ENCODE data around the gene CMSS1.
A peak's percentile ranks its signal among the peaks of the same experiment; 100 is the strongest.

CMSS1 gene

DNA sequence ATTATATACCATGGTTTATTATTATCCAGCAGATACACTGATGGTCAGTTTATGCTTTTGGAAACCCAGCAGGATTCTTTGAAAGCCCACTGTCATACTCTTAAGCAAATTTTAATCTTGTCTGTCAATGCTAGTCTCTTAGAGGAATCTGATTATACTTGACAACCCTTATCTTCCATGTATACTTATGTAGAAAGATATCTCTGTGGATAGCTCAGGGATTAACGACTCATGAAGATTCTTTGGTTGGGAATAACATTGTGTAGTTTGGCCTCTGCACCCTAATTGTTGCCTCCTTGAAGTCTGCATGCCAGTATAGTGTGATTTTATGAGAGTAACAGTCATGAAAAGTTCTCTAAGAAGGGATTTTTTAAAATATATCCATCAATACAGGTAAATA, 263.6 kb downstream of the CMSS1 start:
- no peak overlapping the region for H3K27ac ChIP-seq (ENCODE audit: low read length)
- no peaks in the 10 kb centered on the region for H3K9me3 ChIP-seq (ENCODE audit: insufficient read depth, low read depth, low read length)
- no peaks in the 10 kb centered on the region for H3K4me1 ChIP-seq (ENCODE audit: insufficient read depth, low read length)
- no peaks in the 10 kb centered on the region for H3K27me3 ChIP-seq (ENCODE audit: insufficient read depth, low read length)
- H3K36me3 ChIP-seq (ENCODE audit: insufficient read depth, low read depth, low read length): no peaks in the 10 kb centered on the region
- no peak overlapping the region for H3K4me3 ChIP-seq (ENCODE audit: low read length)
- no peak overlapping the region for H3K9ac ChIP-seq (ENCODE audit: low read depth, low read length)

DNA sequence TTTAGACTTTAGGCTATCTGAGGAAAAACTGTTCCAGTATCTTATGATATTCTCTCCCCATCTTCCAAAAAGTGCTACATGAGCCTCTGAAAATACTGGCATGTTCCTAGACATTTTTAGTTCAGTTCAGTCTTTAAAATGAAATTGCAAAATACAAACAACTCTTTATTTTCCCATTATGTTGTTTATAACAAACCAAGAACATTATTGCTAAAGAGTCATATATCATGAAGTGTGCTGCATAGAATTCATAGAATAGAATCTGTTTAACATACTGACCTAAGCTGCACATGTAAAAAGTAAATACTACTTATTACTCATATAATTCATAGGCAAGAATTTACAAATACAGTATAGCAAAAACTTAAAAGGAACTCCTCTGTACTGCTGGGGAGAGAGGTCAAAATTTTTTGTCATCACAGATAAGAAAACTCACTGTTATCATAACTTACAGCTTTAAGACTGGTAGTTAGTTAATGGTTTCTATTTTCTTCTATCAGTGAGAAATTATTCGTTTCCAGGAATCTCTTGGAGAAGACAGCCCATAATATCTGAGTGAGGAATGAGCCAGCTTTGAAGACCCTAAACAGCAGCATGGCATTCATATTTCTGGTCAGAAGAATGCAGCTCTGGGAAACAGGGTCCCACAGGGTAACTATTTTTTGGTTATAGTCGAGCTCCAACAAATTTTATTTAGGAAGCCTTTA, 264.5 kb downstream of the CMSS1 start:
- H3K9me3 ChIP-seq (ENCODE audit: insufficient read depth, low read depth, low read length): no peaks in the 10 kb centered on the region
- H3K4me1 ChIP-seq (ENCODE audit: insufficient read depth, low read length): peaks cover 6% of the 10 kb centered on the region; the same call in 1 of the 2 replicates
- H3K9ac ChIP-seq (ENCODE audit: low read depth, low read length): no peak overlapping the region
- no peaks in the 10 kb centered on the region for H3K27me3 ChIP-seq (ENCODE audit: insufficient read depth, low read length)
- no peak overlapping the region for H3K27ac ChIP-seq (ENCODE audit: low read length)
- H3K4me3 ChIP-seq (ENCODE audit: low read length): no peak overlapping the region
- no peaks in the 10 kb centered on the region for H3K36me3 ChIP-seq (ENCODE audit: insufficient read depth, low read depth, low read length)

DNA sequence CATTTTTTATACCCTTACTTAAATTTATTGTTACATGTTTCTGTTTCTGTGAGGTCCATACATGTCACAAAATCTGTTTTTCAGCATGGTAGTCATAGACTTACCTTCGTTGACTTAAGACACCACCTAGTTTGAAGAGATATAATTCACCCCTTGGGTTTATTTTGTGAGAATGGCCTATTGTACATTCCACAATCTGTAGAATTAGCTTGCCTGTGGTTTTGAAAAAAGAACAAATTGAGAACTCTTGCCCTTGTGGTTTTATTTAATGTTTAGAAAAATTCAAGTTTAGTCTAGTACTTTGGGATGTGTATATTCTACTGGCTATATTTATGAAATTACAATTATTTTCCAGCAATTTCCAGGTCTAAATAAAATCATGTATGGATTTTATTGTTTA, 265.1 kb downstream of the CMSS1 start:
- no peaks in the 10 kb centered on the region for H3K36me3 ChIP-seq (ENCODE audit: insufficient read depth, low read depth, low read length)
- H3K27me3 ChIP-seq (ENCODE audit: insufficient read depth, low read length): no peaks in the 10 kb centered on the region
- H3K27ac ChIP-seq (ENCODE audit: low read length): no peak overlapping the region
- H3K4me1 ChIP-seq (ENCODE audit: insufficient read depth, low read length): peaks cover 6% of the 10 kb centered on the region; the same call in 1 of the 2 replicates
- no peak overlapping the region for H3K4me3 ChIP-seq (ENCODE audit: low read length)
- no peak overlapping the region for H3K9ac ChIP-seq (ENCODE audit: low read depth, low read length)
- H3K9me3 ChIP-seq (ENCODE audit: insufficient read depth, low read depth, low read length): no peaks in the 10 kb centered on the region

DNA sequence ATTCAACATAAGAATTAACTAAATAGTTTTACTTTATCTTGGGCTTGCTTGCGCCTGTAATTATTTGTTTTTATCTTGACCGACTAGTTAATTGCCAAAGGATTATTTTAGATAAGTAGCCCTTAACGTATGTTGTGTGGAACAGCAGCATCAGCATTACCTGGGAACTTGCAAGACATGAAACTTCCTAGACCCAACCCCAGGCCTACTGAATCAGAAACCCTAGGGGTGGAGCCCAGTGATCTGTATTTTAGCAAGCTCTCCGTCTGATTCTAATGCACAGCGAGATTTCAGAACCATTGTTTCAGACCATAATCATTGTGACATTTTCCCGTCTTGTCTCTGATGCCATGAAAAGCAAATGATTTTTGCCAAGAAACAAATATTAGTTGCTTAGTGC, 265.5 kb downstream of the CMSS1 start:
- Histone ChIP-seq H3K27me3 (ENCODE audit: insufficient read depth, low read length) (no peaks in the 10 kb centered on the region), H3K36me3 (ENCODE audit: insufficient read depth, low read depth, low read length) (no peaks in the 10 kb centered on the region), H3K4me1 (ENCODE audit: insufficient read depth, low read length) (peaks cover 6% of the 10 kb centered on the region; the same call in 1 of the 2 replicates), H3K27ac (ENCODE audit: low read length) (no peak overlapping the region), H3K4me3 (ENCODE audit: low read length) (no peak overlapping the region), H3K9me3 (ENCODE audit: insufficient read depth, low read depth, low read length) (no peaks in the 10 kb centered on the region), H3K9ac (ENCODE audit: low read depth, low read length) (no peak overlapping the region)

DNA sequence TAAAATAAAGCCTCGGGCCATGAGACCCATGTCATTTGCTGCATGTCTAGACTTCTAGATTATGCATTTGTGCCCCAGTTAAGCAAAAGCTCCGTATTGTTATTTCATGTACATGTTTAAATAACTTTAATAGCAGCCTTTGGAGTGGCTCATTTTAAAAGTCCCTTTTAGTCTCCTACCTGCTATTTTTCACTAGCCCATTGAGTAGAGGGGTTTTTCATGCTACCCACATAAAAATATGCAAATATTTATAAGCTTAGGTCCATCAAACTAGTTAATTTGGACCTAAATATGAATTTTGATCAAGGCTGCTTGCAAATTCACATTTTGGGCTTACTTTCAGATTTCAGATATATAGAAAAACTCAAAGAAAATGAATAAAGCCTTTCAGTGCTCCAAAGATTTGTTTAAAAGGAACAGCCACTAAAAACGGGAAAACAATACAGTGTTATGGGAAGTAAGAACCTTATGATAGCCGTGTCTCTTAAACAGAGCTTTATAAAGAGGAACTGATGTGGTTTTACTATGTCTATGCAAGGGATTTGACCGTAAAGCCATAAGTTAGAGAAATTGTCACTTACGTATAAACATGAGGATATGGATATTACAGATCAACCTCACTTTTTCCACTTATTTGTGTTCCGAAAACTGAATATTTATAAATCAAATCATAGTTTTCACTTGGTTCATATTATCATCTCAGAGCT, 266.6 kb downstream of the CMSS1 start:
- no peaks in the 10 kb centered on the region for H3K9me3 ChIP-seq (ENCODE audit: insufficient read depth, low read depth, low read length)
- H3K27ac ChIP-seq (ENCODE audit: low read length): no peak overlapping the region
- H3K9ac ChIP-seq (ENCODE audit: low read depth, low read length): no peak overlapping the region
- no peaks in the 10 kb centered on the region for H3K36me3 ChIP-seq (ENCODE audit: insufficient read depth, low read depth, low read length)
- H3K4me3 ChIP-seq (ENCODE audit: low read length): no peak overlapping the region
- H3K27me3 ChIP-seq (ENCODE audit: insufficient read depth, low read length): no peaks in the 10 kb centered on the region
- H3K4me1 ChIP-seq (ENCODE audit: insufficient read depth, low read length): peaks cover 15% of the 10 kb centered on the region; the same call in 1 of the 2 replicates

DNA sequence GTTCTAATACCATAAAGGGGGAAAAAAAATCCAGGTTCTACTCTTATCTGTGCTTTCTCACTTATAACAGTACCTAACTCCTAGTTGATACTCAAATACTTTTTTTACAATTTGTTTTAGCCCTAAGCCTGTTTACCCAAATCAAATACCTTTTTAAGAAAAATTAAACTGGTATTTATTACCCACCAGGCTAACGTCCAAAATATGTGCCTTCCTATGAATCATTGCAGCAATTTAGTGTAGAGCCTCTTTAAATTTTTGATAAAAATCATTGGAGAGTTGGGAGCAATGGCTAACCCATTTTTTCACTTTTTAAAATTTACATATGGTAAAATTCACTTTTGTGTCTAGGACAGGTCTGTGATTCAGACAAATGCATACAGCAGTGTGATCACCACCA, 268.7 kb downstream of the CMSS1 start:
- Histone ChIP-seq H3K9me3 (ENCODE audit: insufficient read depth, low read depth, low read length) (no peaks in the 10 kb centered on the region), H3K27ac (ENCODE audit: low read length) (no peak overlapping the region), H3K4me1 (ENCODE audit: insufficient read depth, low read length) (peaks cover 23% of the 10 kb centered on the region), H3K9ac (ENCODE audit: low read depth, low read length) (no peak overlapping the region; the same call in 1 of the 2 replicates), H3K36me3 (ENCODE audit: insufficient read depth, low read depth, low read length) (no peaks in the 10 kb centered on the region), H3K27me3 (ENCODE audit: insufficient read depth, low read length) (no peaks in the 10 kb centered on the region), H3K4me3 (ENCODE audit: low read length) (no peak overlapping the region)

DNA sequence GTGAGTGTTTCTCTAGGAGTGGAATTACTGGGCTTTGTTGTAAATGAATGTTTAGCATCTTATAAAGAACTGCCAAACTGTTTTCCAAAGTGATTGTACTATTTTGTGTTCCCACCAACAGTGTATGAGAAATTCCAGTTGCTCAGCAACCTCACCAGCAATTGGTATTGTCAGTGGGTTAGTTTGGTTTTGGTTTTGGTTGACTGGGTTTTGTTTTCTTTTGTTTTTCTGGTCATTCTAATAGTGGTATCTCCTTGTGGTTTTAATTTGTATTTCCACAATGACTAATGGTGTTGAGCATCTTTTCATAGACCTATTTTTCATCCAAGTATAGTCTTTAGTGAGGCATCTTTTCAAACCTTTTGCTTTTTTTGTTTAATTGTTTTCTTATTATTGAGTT, 269.5 kb downstream of the CMSS1 start:
- Histone ChIP-seq H3K4me3 (ENCODE audit: low read length) (no peak overlapping the region), H3K9ac (ENCODE audit: low read depth, low read length) (no peak overlapping the region; the same call in 1 of the 2 replicates), H3K9me3 (ENCODE audit: insufficient read depth, low read depth, low read length) (no peaks in the 10 kb centered on the region), H3K27ac (ENCODE audit: low read length) (no peak overlapping the region), H3K36me3 (ENCODE audit: insufficient read depth, low read depth, low read length) (no peaks in the 10 kb centered on the region), H3K4me1 (ENCODE audit: insufficient read depth, low read length) (peaks cover 23% of the 10 kb centered on the region), H3K27me3 (ENCODE audit: insufficient read depth, low read length) (no peaks in the 10 kb centered on the region)

DNA sequence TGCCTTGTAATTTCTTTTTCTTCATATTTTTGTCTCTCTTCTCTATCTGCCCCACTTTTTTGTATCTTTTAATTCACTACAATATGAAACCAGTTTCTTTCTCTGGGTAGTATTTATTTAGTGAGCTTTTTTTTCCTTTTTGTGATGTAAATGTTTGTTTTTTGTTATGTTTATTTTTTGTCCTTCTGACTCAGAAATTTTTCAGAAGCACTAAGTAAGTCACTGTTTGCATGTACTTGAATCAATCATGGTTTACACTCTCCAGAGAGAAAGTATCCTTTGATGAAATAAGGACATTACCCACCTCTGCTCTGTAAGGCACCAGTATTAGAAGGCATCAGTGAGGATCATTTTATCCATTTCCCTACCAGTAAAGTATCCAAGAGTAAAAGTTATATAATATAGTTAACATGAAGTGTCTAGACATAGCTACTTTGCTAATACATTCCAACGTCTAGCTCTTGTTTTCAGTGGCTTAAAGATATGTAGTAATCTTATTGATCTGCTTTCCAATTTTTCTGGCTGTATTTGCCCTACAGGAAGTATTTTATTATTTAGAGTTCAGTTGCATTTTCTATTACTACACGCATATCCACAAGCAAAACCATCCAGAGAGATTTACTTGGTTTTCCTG, 271.2 kb downstream of the CMSS1 start:
- H3K4me1 ChIP-seq (ENCODE audit: insufficient read depth, low read length): peaks cover 23% of the 10 kb centered on the region
- no peaks in the 10 kb centered on the region for H3K36me3 ChIP-seq (ENCODE audit: insufficient read depth, low read depth, low read length)
- peak overlapping the region; percentile 7; the same call in 1 of the 2 replicates for H3K4me3 ChIP-seq (ENCODE audit: low read length)
- no peaks in the 10 kb centered on the region for H3K9me3 ChIP-seq (ENCODE audit: insufficient read depth, low read depth, low read length)
- no peak overlapping the region for H3K27ac ChIP-seq (ENCODE audit: low read length)
- H3K9ac ChIP-seq (ENCODE audit: low read depth, low read length): no peak overlapping the region
- no peaks in the 10 kb centered on the region for H3K27me3 ChIP-seq (ENCODE audit: insufficient read depth, low read length)

DNA sequence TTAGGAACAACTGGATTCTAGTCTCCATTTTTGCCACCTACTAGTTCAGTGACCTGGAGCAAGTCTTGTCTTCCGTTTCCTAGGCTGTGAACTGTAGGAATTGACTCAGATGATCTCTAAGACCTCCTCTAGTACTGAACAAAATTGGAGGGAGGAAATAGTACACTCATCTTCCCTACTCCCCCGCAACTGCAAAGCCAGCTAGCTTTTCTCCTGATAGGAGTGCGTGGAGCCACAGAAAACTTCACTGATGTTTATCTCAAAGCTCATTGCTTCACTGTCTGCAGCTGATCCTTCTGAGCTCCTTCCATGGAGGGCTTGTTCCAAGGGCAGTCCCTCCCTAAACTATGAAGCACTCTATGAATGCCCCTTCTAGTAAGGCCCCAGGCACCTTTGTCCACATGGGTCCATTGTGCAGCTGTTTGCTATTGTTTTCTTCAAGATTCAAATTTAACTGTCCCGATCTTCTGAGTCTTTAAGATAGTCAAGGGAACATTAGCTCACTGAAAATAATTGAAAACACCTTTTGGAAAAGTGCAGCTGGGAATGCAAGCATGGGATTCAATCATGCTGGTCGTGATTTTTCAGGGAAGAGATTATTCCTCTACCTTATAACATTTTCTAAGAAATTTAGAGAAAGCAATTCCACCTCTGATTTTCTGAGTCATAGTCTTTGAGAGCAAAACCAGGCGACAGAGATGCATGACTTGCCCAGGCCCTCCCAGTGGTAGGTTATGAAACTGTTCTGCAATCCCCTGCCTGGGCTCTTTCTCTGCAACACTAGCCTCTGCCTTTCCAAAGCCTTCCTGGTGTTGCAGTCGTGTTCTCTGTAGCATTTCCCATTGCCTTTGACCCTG, 272.4 kb downstream of the CMSS1 start:
- no peak overlapping the region for H3K27ac ChIP-seq (ENCODE audit: low read length)
- H3K9me3 ChIP-seq (ENCODE audit: insufficient read depth, low read depth, low read length): no peaks in the 10 kb centered on the region
- H3K36me3 ChIP-seq (ENCODE audit: insufficient read depth, low read depth, low read length): no peaks in the 10 kb centered on the region
- peaks cover 23% of the 10 kb centered on the region for H3K4me1 ChIP-seq (ENCODE audit: insufficient read depth, low read length)
- H3K27me3 ChIP-seq (ENCODE audit: insufficient read depth, low read length): no peaks in the 10 kb centered on the region
- no peak overlapping the region for H3K4me3 ChIP-seq (ENCODE audit: low read length)
- 0 out of 2 replicates have a peak overlapping the region, but pooled peaks have one; percentile 0 for H3K9ac ChIP-seq (ENCODE audit: low read depth, low read length)

DNA sequence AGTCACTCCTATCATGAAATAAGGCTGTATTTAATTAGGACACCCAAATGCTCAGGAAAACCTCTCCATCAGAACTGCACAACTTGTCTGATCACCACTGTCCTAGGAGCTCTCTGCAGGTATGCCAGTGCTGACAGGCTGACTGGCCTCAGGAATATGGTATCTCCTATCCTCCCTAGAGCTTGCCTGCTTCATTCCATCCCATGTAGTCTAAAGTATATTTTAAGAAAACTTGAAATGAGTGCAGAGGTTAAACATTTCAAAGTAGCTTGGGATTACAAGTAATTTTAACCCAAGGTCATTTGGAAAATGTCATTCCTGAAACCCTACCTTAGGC, 273.0 kb downstream of the CMSS1 start:
- Histone ChIP-seq H3K4me3 (ENCODE audit: low read length) (no peak overlapping the region), H3K9me3 (ENCODE audit: insufficient read depth, low read depth, low read length) (no peaks in the 10 kb centered on the region), H3K9ac (ENCODE audit: low read depth, low read length) (no peak overlapping the region), H3K27ac (ENCODE audit: low read length) (no peak overlapping the region), H3K27me3 (ENCODE audit: insufficient read depth, low read length) (no peaks in the 10 kb centered on the region), H3K36me3 (ENCODE audit: insufficient read depth, low read depth, low read length) (no peaks in the 10 kb centered on the region), H3K4me1 (ENCODE audit: insufficient read depth, low read length) (peaks cover 23% of the 10 kb centered on the region)

DNA sequence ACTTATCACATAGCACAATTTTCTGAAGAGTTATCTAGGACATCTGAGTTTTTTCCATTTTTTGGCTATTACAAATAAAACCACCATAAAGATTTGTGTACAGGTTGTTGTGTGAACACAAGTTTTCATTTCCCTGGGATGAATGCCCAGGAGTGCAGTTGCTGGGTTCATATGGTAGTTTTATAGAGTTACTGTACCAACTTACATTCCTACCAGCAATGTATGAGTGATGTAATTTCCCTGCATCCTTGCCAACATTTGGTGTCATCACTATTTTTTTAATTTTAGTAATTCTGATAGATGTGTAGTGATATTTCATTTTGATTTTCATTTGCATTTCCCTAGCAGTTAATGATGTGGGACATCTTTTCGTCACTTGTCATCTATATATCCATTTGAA, 276.2 kb downstream of the CMSS1 start:
- Histone ChIP-seq H3K4me1 (ENCODE audit: insufficient read depth, low read length) (peaks cover 15% of the 10 kb centered on the region), H3K27me3 (ENCODE audit: insufficient read depth, low read length) (no peaks in the 10 kb centered on the region), H3K4me3 (ENCODE audit: low read length) (no peak overlapping the region), H3K36me3 (ENCODE audit: insufficient read depth, low read depth, low read length) (no peaks in the 10 kb centered on the region), H3K9me3 (ENCODE audit: insufficient read depth, low read depth, low read length) (no peaks in the 10 kb centered on the region), H3K9ac (ENCODE audit: low read depth, low read length) (no peak overlapping the region), H3K27ac (ENCODE audit: low read length) (no peak overlapping the region)

All from iPS-20b (cell line).